Panc1 (cell line): ENCODE data around the gene PROX1. TPM values are rescaled to one million over a fixed set of nuclear protein-coding genes. Genes with fewer than 3 reads are reported as not detected.

Source experiments
- ATAC-seq: fragments of 200-7000 bp; cut with Tn5 transposase; 2 replicates; pipeline ENCODE4 v1.9.1; 2020; ENCODE audit warnings: mild to moderate bottlenecking, moderate library complexity
- BruUV-seq: library from RNA; stranded (reverse); fragments of 400-500 nt; replicated peaks from 2 replicates; lab custom pipeline; 2021; lab: Mats Ljungman, UMichigan
- CTCF ChIA-PET: fragments of 300-600 bp; sonication (Branson Sonifier 250); formaldehyde crosslinking; loops from one replicate; lab custom pipeline; 2022; ENCODE audit warnings: antibody characterized with exemption; lab: Charles Lee
- POLR2A ChIA-PET: fragments of 300-600 bp; sonication (Branson Sonifier 250); formaldehyde crosslinking; loops from one replicate; lab custom pipeline; 2022; ENCODE audit warnings: antibody characterized with exemption; lab: Charles Lee
- DNase-seq: peaks from one replicate; pipeline ENCODE4 v3.0.0-alpha.2; 2010; ENCODE audit warnings: low read depth, low spot score
- H3K27ac ChIP-seq: 2 replicates; pipeline ENCODE4 v1.5.1; 2011; ENCODE audit warnings: mild to moderate bottlenecking, low read length, inconsistent platforms
- H3K27me3 ChIP-seq: fragments of 200-500 bp; sonication (Bioruptor generic); 2 replicates; pipeline ENCODE4 v1.6.0; 2014; ENCODE audit warnings: low read length, inconsistent platforms; ENCODE audit not compliant: control insufficient read depth, insufficient read depth
- H3K36me3 ChIP-seq: fragments of 200-500 bp; sonication (Bioruptor generic); 2 replicates; pipeline ENCODE4 v1.5.1; 2014; ENCODE audit warnings: inconsistent platforms, mild to moderate bottlenecking, low read length, moderate library complexity; ENCODE audit not compliant: control insufficient read depth, insufficient read depth
- H3K4me1 ChIP-seq: 2 replicates; pipeline ENCODE4 v1.5.1; 2011; ENCODE audit warnings: inconsistent platforms, mild to moderate bottlenecking, low read length, moderate library complexity; ENCODE audit not compliant: control insufficient read depth, insufficient read depth
- H3K4me3 ChIP-seq, 2 experiments: 2 replicates each; pipeline ENCODE4 v1.5.1; 2011 to 2012; ENCODE audit warnings: low read depth in 2 of 2, low read length in 2 of 2, mild to moderate bottlenecking in 2 of 2, inconsistent platforms in 1 of 2, moderate library complexity in 1 of 2
- H3K9me3 ChIP-seq: fragments of 200-500 bp; sonication (Bioruptor generic); 2 replicates; pipeline ENCODE4 v1.5.1; 2014; ENCODE audit warnings: low read depth, mild to moderate bottlenecking, inconsistent platforms, low read length, moderate library complexity; ENCODE audit not compliant: control insufficient read depth, insufficient read depth
- CTCF ChIP-seq: fragments of 450-650 bp; IDR thresholded peaks from 2 replicates; pipeline ENCODE4 v1.5.1; 2017; ENCODE audit warnings: mild to moderate bottlenecking
- POLR2AphosphoS5 ChIP-seq: IDR thresholded peaks from 2 replicates; pipeline ENCODE4 v1.6.1; 2012; ENCODE audit warnings: mild to moderate bottlenecking, low read depth, low read length, moderate library complexity
- REST ChIP-seq, 2 experiments: IDR thresholded peaks; 2 replicates each; pipeline ENCODE4 v1.6.1; 2011 to 2012; ENCODE audit warnings: low read depth in 2 of 2, control low read depth in 1 of 2, low read length in 1 of 2, mild to moderate bottlenecking in 1 of 2, moderate library complexity in 1 of 2; ENCODE audit not compliant: insufficient read depth in 1 of 2
- SIN3A ChIP-seq: IDR thresholded peaks from 2 replicates; pipeline ENCODE4 v1.6.1; 2012; ENCODE audit warnings: low read depth, mild to moderate bottlenecking, low read length, moderate library complexity, borderline replicate concordance; ENCODE audit not compliant: insufficient read depth
- TCF7L2 ChIP-seq: IDR thresholded peaks from 2 replicates; pipeline ENCODE4 v1.6.1; 2011; ENCODE audit warnings: mild to moderate bottlenecking, low read depth, low read length, inconsistent platforms
- in situ Hi-C: cut with HindIII; loops from 2 replicates; pipeline ENCODE4 v1.10.0; 2016; ENCODE audit warnings: low sequenced_read_pairs, low pct_unique_long_range_greater_than_20kb
- intact Hi-C: fragments of 100-400 bp; cut with micrococcal nuclease; formaldehyde crosslinking; loops from one replicate; pipeline ENCODE4 v1.10.0; 2022; ENCODE audit not compliant: unreplicated experiment
- total RNA-seq: library from RNA; stranded (reverse); gene quantifications from one replicate; pipeline ENCODE4 v1.2.1, GENCODE V29; 2021; ENCODE audit not compliant: unreplicated experiment

The PROX1 gene
- total RNA-seq, 1 experiment from 2014 or later, result 0.13 TPM

GRCh38 chr1:214003233-214003632 is 15.5 kb downstream of the PROX1 start:
- intact Hi-C loops, result no loop called here
- ATAC-seq (no peak), DNase-seq (no peak)
- CTCF ChIA-PET, result no interaction called here
- in situ Hi-C loops, result no loop called here
- H3K27ac ChIP-seq, result no peak overlapping the region
- TF ChIP-seq REST (IDR thresholded peaks at IDR 0.05; ENCODE audit: insufficient read depth in 1 of 2, low read depth in 2 of 2, low read length in 1 of 2) (no peak), POLR2AphosphoS5 (no peak), CTCF (no peak), SIN3A (no peak), TCF7L2 (no peak)
- H3K27me3 ChIP-seq, result peaks cover 18% of the 10 kb centered on the region
- POLR2A ChIA-PET, result no interaction called here
- BruUV-seq, result no TSS peak
- H3K4me1 ChIP-seq, result no peaks in the 10 kb centered on the region
- H3K9me3 ChIP-seq, result no peaks in the 10 kb centered on the region
- no peak overlapping the region for H3K4me3 ChIP-seq
- H3K36me3 ChIP-seq, result no peaks in the 10 kb centered on the region

GRCh38 chr1:214004014-214004413 is 16.2 kb downstream of the PROX1 start:
- Histone ChIP-seq H3K27me3 (peaks cover 12% of the 10 kb centered on the region), H3K27ac (no peak overlapping the region), H3K36me3 (no peaks in the 10 kb centered on the region), H3K4me1 (no peaks in the 10 kb centered on the region), H3K4me3 (no peak overlapping the region), H3K9me3 (no peaks in the 10 kb centered on the region)
- DNase-seq (no peak), ATAC-seq (no peak)
- in situ Hi-C loops, result no loop called here
- intact Hi-C loops, result no loop called here
- POLR2A ChIA-PET, result no interaction called here
- CTCF ChIA-PET, result no interaction called here
- TF ChIP-seq REST (IDR thresholded peaks at IDR 0.05; ENCODE audit: insufficient read depth in 1 of 2, low read depth in 2 of 2, low read length in 1 of 2), result no peak
- no peak for TF ChIP-seq POLR2AphosphoS5
- no peak for TF ChIP-seq TCF7L2
- no peak for TF ChIP-seq SIN3A
- TF ChIP-seq CTCF, result no peak
- no TSS peak for BruUV-seq
